Measurements from ENCODE around the gene PTPA.

PTPA gene

DNA sequence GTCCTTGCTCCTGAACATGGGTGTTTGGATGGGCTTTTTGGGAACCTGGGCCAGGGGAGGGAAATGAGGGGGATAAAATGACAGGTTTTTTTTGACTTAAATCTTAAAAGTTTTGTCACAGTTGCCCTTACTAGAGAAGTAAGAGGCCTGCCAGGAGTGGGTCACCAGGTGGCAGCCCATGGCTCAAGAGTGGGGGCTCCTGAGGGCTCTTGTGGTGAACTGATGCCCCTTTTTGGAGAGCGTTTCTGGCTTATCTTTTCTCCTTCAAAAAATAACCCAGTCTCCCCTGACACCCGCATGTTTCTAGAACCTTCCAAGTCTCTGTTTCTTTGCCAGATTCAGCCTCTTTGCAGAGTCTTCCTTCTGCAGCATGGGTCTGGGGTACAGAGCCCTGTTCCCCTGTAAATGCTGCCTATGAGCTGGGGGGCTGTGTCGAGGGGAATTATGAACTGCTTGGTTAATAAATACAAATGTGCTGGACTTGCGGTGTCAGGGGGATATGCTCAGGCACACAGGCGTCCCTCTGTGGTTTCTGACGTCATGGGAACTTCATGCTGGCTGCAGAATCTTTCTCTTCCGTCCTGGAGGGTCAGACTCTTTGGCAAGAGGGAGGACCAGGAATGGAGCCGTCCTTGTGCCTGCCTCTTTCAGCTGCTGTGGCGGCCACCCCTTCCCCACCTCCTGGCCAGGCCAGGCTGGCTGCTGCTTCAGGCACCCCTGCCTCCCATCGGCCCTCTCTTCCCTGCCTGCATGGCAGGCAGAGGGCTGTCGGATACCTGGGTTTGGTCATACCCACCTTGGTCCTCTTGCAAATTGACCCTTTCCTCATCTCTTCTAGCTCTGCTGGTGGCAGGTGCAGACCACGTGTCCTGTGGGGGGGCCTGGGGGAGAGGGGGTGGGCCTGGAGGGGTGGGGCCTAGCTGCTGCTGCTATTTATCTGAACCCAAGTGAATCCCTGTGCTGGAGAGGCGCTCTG, 30.1 kb downstream of the PTPA start:
- H3K4me3 ChIP-seq (ENCODE audit: control insufficient read depth, low read depth, low read length), result peak overlapping the region; percentile 47
- peak; percentile 83 for DNase-seq (ENCODE audit: low read depth)
- no peak for TF ChIP-seq CTCF (IDR thresholded peaks at IDR 0.05; ENCODE audit: control insufficient read depth, insufficient read depth, low read depth, low read length, missing control alignments)

GRCh38 chr9:129142138-129142935, 31.1 kb downstream of the PTPA start:
- peak overlapping the region; percentile 14 for H3K4me3 ChIP-seq (ENCODE audit: control insufficient read depth, low read depth, low read length)
- DNase-seq (ENCODE audit: low read depth), result no peak
- no peak for TF ChIP-seq CTCF (IDR thresholded peaks at IDR 0.05; ENCODE audit: control insufficient read depth, insufficient read depth, low read depth, low read length, missing control alignments)

DNA sequence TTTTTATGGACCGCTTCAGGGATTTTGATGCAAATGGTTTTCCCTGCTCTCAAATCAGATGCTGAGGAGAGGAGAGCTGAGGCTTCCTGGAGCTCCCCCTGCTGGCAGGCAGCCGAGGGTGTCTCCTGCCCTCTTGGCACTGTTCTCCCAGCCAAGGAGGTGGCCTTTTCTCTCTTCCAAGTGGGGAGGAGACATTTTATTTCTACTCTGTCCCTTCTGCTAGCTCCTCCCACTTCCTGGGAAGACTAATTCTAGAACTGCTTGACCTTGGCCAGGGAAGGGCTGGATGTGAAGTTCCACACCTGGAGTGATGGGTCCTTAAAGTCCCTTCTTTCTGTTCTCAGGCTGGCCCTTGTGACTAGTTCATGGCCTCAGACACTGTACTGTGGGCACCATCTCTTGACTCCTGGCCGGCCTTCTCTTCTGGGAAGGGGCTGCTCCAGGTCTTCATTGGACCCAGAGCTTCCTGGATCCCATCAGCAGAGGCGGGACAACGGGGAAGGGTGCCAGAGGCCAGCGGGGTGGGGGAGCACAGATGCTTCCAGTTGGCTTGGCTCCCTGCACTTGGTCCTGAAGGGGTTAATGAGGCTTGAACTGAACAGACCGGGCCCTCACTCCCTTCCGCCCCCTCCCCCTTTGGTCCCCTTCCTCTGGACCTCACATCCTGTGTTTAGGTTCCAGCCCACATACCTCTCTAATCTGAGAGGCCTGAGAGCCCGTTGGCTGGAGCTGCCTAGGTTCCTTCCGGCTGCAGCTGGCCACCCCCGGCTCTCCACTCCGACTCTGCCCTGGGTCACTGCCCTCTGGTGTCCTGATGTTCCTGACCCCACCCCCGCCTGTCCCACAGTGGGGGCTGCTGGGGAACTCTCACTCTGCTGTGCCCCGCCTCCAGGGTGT, 32.1 kb downstream of the PTPA start:
- peak; percentile 96 for TF ChIP-seq CTCF (IDR thresholded peaks at IDR 0.05; ENCODE audit: control insufficient read depth, insufficient read depth, low read depth, low read length, missing control alignments)

DNA sequence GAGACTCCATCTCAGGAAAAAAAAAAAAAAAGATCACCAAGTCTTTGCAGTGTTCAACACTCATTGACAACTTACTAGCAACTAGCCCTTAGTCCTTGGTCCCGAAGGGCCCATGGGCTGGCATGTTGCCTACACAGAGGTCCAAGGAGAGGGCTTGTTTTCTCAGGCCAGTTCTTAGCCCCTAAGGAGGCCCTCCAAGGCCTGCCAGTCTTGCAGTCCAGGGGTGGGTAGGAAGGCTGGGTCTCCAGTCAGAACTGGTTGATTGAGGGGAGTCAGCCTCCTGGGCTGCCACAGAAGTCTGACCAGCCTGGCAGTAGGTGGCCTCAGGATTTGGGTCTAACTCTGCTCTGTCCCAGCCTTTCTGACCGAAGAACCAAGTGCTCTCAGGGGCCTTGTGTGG, 34.1 kb downstream of the PTPA start:
- H3K4me3 ChIP-seq (ENCODE audit: control insufficient read depth, low read depth, low read length), result no peak overlapping the region
- TF ChIP-seq CTCF (IDR thresholded peaks at IDR 0.05; ENCODE audit: control insufficient read depth, insufficient read depth, low read depth, low read length, missing control alignments), result no peak
- no peak for DNase-seq (ENCODE audit: low read depth)

More for the DNA sequence above, 32.1 kb downstream of the PTPA start:
- DNase-seq (ENCODE audit: low read depth), result peak; percentile 73
- H3K4me3 ChIP-seq (ENCODE audit: control insufficient read depth, low read depth, low read length), result no peak overlapping the region; the same call in 1 of the 2 replicates

- TF ChIP-seq CTCF (IDR thresholded peaks at IDR 0.05; ENCODE audit: control insufficient read depth, insufficient read depth, low read depth, low read length, missing control alignments), result no peak
- no peak for DNase-seq (ENCODE audit: low read depth)
- H3K4me3 ChIP-seq (ENCODE audit: control insufficient read depth, low read depth, low read length), result no peak overlapping the region
Observed at GRCh38 chr9:129145841-129146292, 34.7 kb downstream of the PTPA start.
